HL-60 (cell line): Measurements from ENCODE around the gene SYTL2.
"Not testable (repeated sequence)": the region's sequence is repeated elsewhere in the genome, so short reads cannot be mapped to it uniquely, and the experiment has no call there.

Source experiments
- DNase-seq, 2 experiments: peaks; one replicate each; pipeline ENCODE4 v3.0.0-alpha.2; 2010 to 2020; ENCODE audit warnings: low read depth in 1 of 2, low spot score in 1 of 2
- H3K27ac ChIP-seq: fragments of 250-450 bp; sonication (Bioruptor Pico); replicated peaks from 2 replicates; pipeline ENCODE4 v1.5.1; 2020; ENCODE audit warnings: mild to moderate bottlenecking, moderate library complexity
- H3K27me3 ChIP-seq: fragments of 250-450 bp; sonication (Bioruptor Pico); 2 replicates; pipeline ENCODE4 v1.5.1; 2021; ENCODE audit warnings: mild to moderate bottlenecking, moderate library complexity; ENCODE audit not compliant: insufficient read depth, poor library complexity, severe bottlenecking
- H3K4me3 ChIP-seq: replicated peaks from 2 replicates; pipeline ENCODE4 v1.5.1; 2011; ENCODE audit warnings: mild to moderate bottlenecking, control low read depth, low read length; ENCODE audit not compliant: insufficient read depth
- GABPA ChIP-seq: IDR thresholded peaks from 2 replicates; pipeline ENCODE4 v1.6.1; 2012; ENCODE audit warnings: low read depth
- POLR2AphosphoS5 ChIP-seq: IDR thresholded peaks from 2 replicates; pipeline ENCODE4 v1.6.1; 2012; ENCODE audit warnings: low read depth
- SPI1 ChIP-seq: IDR thresholded peaks from 2 replicates; pipeline ENCODE4 v1.6.1; 2012; ENCODE audit warnings: low read depth, mild to moderate bottlenecking, borderline replicate concordance
- long read RNA-seq: library from polyadenylated mRNA; unstranded; transcript quantifications from one replicate; pipeline ENCODE4 v2.0.0, GENCODE V29; 2020
- TF ChIP-seq, protein P1 (sequence below): IDR thresholded peaks from one replicate; pipeline ENCODE4 v1.5.1; 2011; ENCODE audit warnings: low read length, control low read depth, inconsistent platforms; ENCODE audit not compliant: insufficient read depth
- TF ChIP-seq, protein P2 (sequence below): IDR thresholded peaks from 2 replicates; pipeline ENCODE4 v1.6.1; 2012; ENCODE audit warnings: low read depth; ENCODE audit not compliant: insufficient replicate concordance

SYTL2 gene, protein sequence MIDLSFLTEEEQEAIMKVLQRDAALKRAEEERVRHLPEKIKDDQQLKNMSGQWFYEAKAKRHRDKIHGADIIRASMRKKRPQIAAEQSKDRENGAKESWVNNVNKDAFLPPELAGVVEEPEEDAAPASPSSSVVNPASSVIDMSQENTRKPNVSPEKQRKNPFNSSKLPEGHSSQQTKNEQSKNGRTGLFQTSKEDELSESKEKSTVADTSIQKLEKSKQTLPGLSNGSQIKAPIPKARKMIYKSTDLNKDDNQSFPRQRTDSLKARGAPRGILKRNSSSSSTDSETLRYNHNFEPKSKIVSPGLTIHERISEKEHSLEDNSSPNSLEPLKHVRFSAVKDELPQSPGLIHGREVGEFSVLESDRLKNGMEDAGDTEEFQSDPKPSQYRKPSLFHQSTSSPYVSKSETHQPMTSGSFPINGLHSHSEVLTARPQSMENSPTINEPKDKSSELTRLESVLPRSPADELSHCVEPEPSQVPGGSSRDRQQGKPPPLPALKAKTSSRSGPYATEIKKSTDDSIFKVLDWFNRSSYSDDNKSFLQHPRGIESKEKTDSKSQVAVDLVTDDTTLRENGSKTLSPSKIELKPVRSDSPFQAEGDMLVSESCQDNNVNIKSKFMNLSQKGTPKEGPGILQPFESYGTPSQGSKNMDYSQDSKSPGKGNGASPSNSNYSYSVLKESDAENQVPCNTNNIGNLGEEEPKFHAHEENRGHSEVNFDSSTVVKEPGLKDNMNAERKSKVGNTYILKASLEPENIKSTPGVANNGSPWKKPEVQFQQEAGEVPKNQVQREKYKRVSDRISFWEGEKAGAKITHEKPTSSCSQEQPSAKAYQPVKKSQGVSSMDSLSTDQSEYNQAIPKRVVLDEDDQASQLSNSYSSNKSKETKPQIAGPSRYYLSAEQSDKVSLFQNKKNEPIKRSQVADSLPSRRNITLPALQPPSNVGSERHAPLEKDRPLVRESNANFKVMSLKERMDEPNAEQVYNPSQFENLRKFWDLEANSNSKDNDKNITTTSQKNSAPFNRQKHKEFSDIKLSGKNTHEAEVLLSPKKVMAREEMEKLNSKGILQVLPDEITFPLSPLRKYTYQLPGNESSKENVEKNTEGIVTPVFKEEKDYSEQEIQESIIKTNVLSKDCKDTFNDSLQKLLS (N-terminal part only)
- long read RNA-seq: 0 reads

DNA sequence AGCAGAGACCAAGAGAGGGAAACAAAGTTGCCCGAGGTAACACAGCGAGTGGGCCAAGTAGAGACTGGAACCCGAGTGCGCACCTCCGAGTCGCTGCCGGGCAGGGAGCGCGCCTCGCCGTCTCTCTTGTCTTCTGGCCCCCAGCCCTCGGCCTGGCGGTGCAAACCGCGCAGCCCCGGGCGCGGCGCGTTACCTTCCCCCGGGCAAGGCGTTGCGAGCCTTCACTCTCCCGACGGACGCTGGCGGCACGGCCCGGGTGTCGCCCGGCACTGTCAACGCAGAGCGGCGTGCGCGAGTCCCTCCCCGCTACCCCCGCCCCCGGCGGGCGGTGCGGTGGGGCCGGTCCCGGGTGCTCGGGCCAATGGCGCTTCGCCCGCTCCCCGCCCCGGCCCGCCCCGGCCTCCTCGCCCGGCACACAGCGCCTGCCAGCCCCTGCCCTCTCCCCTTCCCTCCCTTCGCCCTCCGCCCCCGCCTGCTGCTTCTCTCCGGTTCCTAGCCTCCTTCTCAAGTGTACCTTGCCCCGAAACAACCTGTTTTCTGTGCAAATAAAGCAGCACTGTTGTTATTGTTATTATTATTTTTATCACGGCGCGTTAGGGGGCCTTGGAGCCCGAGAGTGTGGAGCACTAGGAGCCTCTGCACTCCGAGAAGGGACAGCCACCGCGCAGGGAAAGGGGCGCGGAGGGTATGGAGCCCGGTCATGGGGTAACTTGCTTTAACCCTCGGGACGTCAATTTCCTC is at the start of gene SYTL2:
SYTL2 (minus strand) TSS at position 271 of the 741 bp plus-strand sequence. CDS start 53,416 bp downstream, outside the sequence.
- no peak within 1 kb of the TSS for H3K27ac ChIP-seq
- peak; percentile 5 to 59 for DNase-seq
- peaks cover 7% of the 10 kb centered on the region for H3K27me3 ChIP-seq
- no peak for TF ChIP-seq GABPA
- TF ChIP-seq SPI1: no peak
- TF ChIP-seq, protein P1, sequence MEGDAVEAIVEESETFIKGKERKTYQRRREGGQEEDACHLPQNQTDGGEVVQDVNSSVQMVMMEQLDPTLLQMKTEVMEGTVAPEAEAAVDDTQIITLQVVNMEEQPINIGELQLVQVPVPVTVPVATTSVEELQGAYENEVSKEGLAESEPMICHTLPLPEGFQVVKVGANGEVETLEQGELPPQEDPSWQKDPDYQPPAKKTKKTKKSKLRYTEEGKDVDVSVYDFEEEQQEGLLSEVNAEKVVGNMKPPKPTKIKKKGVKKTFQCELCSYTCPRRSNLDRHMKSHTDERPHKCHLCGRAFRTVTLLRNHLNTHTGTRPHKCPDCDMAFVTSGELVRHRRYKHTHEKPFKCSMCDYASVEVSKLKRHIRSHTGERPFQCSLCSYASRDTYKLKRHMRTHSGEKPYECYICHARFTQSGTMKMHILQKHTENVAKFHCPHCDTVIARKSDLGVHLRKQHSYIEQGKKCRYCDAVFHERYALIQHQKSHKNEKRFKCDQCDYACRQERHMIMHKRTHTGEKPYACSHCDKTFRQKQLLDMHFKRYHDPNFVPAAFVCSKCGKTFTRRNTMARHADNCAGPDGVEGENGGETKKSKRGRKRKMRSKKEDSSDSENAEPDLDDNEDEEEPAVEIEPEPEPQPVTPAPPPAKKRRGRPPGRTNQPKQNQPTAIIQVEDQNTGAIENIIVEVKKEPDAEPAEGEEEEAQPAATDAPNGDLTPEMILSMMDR: no peak
- TF ChIP-seq POLR2AphosphoS5: no peak
- TF ChIP-seq, protein P2, sequence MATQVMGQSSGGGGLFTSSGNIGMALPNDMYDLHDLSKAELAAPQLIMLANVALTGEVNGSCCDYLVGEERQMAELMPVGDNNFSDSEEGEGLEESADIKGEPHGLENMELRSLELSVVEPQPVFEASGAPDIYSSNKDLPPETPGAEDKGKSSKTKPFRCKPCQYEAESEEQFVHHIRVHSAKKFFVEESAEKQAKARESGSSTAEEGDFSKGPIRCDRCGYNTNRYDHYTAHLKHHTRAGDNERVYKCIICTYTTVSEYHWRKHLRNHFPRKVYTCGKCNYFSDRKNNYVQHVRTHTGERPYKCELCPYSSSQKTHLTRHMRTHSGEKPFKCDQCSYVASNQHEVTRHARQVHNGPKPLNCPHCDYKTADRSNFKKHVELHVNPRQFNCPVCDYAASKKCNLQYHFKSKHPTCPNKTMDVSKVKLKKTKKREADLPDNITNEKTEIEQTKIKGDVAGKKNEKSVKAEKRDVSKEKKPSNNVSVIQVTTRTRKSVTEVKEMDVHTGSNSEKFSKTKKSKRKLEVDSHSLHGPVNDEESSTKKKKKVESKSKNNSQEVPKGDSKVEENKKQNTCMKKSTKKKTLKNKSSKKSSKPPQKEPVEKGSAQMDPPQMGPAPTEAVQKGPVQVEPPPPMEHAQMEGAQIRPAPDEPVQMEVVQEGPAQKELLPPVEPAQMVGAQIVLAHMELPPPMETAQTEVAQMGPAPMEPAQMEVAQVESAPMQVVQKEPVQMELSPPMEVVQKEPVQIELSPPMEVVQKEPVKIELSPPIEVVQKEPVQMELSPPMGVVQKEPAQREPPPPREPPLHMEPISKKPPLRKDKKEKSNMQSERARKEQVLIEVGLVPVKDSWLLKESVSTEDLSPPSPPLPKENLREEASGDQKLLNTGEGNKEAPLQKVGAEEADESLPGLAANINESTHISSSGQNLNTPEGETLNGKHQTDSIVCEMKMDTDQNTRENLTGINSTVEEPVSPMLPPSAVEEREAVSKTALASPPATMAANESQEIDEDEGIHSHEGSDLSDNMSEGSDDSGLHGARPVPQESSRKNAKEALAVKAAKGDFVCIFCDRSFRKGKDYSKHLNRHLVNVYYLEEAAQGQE: no peak
- H3K4me3 ChIP-seq: peak within 1 kb of the TSS; percentile 47

DNA sequence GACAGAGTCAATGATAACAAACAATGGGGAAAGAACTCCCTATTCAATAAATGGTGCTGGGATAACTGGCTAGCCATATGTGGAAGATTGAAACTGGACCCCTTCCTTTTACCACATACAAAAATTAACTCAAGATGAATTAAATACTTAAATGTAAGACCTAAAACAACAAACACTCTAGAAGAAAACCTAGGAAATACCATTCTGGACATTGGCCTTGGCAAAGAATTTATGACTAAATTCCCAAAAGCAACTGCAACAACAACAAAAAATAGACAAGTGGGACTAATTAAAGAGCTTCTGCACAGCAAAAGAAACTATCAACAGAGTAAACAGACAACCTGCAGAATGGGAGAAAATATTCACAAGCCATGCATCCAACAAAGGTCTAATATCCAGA is 48.6 kb upstream of the SYTL2 start:
- not testable (repeated sequence) for DNase-seq, H3K27ac ChIP-seq, H3K4me3 ChIP-seq, H3K27me3 ChIP-seq

DNA sequence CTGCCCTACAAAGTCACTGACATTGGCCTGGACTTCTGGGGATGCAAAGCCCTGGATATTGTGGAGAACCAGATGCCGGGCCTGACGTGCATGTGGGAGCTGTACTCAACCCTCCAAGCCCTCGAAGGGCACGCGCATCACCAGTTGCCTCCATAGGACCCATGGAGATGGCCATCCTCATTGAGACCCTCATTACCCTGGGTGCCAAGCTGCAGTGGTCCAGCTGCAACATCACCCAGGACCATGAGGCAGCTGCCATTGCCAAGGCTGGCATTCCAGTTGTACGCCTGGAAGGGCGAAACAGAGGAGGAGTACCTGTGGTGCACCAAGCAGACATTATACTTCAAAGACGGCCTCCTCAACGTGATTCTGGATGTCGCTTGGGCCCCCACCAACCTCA is 46.2 kb upstream of the SYTL2 start:
- TF ChIP-seq, protein P2: no peak
- TF ChIP-seq POLR2AphosphoS5 (no peak), GABPA (no peak), SPI1 (no peak)
- no peak overlapping the region for H3K27ac ChIP-seq
- no peaks in the 10 kb centered on the region for H3K27me3 ChIP-seq
- H3K4me3 ChIP-seq: no peak overlapping the region
- no peak for DNase-seq

DNA sequence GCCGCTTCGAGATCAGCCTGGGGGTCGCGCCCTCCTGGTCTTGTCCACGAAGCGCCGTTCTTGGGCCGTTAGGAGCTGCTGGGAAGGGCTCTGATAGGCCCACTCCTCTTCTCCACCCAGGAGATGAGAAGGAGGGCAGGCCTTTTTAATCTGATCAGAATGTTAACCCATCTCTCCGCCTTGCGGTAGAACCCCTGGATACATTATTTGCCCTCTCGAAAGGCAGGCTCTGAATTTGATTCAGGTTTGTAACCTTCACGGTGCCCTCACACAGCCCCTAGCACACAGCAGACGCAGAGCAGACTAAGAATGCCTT is 44.4 kb upstream of the SYTL2 start, which contains the start of gene CCDC83:
CCDC83 (plus strand) TSS at position 43 of the 316 bp plus-strand sequence. CDS start 9,741 bp downstream, outside the sequence.
- Histone ChIP-seq H3K27ac (peak within 1 kb of the TSS; percentile 89), H3K4me3 (peak within 1 kb of the TSS; percentile 49), H3K27me3 (no peaks in the 10 kb centered on the region)
- no peak for DNase-seq
- no peak for TF ChIP-seq SPI1
